PC-9 (cell line): ENCODE data around the gene SMOC2.

ENCODE experiments used
- CTCF ChIP-seq: fragments of 200-600 bp; sonication (generic); conservative IDR thresholded peaks from 2 replicates; pipeline ENCODE4 v1.6.1; 2017; ENCODE audit warnings: mixed run types, antibody characterized with exemption, mild to moderate bottlenecking, moderate library complexity
- EZH2 ChIP-seq: fragments of 200-600 bp; sonication (generic); IDR thresholded peaks from 2 replicates; pipeline ENCODE4 v1.8.0; 2017; ENCODE audit warnings: antibody characterized with exemption, low read depth

- TF ChIP-seq CTCF, result no peak
- no peak for TF ChIP-seq EZH2
These were observed 179.6 kb downstream of the SMOC2 start for GRCh38 chr6:168620578-168620977.
